Neutrophil (primary cell): ENCODE data around the gene SLC35C1.

Source experiments
- H3K27ac ChIP-seq: fragments of 200-600 bp; sonication (generic); 2 replicates; pipeline ENCODE4 v1.5.1; 2016; ENCODE audit warnings: mild to moderate bottlenecking, moderate library complexity
- H3K27me3 ChIP-seq: fragments of 200-600 bp; sonication (generic); 2 replicates; pipeline ENCODE4 v1.6.0; 2016; ENCODE audit warnings: mild to moderate bottlenecking
- H3K36me3 ChIP-seq: fragments of 200-600 bp; sonication (generic); 2 replicates; pipeline ENCODE4 v1.5.1; 2017
- H3K4me1 ChIP-seq, 2 experiments: fragments of 200-600 bp in 1 of 2; sonication (generic) in 1 of 2; 1 replicate in 1 of 2; 2 replicates in 1 of 2; pipeline versions ENCODE4 v1.5.1 to v1.6.1; 2013 to 2016; ENCODE audit warnings: low read depth in 1 of 2, low read length in 1 of 2, mild to moderate bottlenecking in 1 of 2, moderate library complexity in 1 of 2; ENCODE audit not compliant: control insufficient read depth in 1 of 2, insufficient read depth in 1 of 2
- H3K4me3 ChIP-seq, 2 experiments: fragments of 200-600 bp in 1 of 2; sonication (generic) in 1 of 2; 1 replicate in 1 of 2; 2 replicates in 1 of 2; pipeline ENCODE4 v1.5.1; 2013 to 2016; ENCODE audit warnings: low read depth in 1 of 2, low read length in 1 of 2, mild to moderate bottlenecking in 1 of 2, moderate library complexity in 1 of 2
- H3K9me3 ChIP-seq: fragments of 200-600 bp; sonication (generic); 2 replicates; pipeline ENCODE4 v1.5.1; 2016
- CTCF ChIP-seq: fragments of 200-600 bp; sonication (generic); IDR thresholded peaks from 2 replicates; pipeline ENCODE4 v1.5.1; 2016; ENCODE audit warnings: antibody characterized with exemption

Gene SLC35C1

GRCh38 chr11:45846174-45846675 lies 41.3 kb downstream of the SLC35C1 start:
- Histone ChIP-seq H3K4me1 (peaks cover 28 to 41% of the 10 kb centered on the region in 2 experiments), H3K36me3 (no peaks in the 10 kb centered on the region), H3K27me3 (peaks cover 34% of the 10 kb centered on the region), H3K4me3 (peak overlapping the region in 1 of 2 experiments; percentile 84), H3K9me3 (no peaks in the 10 kb centered on the region), H3K27ac (peak overlapping the region; percentile 76)
- TF ChIP-seq CTCF, result no peak

GRCh38 chr11:45846974-45847910 lies 42.3 kb downstream of the SLC35C1 start, which contains the start of gene CRY2:
Gene CRY2 (plus strand): TSS chr11:45847475. CDS start chr11:45847491, 16 bp downstream.
- no peaks in the 10 kb centered on the region for H3K9me3 ChIP-seq
- H3K36me3 ChIP-seq, result no peaks in the 10 kb centered on the region
- H3K27me3 ChIP-seq, result peaks cover 28% of the 10 kb centered on the region
- peaks cover 28 to 41% of the 10 kb centered on the region in 2 experiments for H3K4me1 ChIP-seq
- H3K27ac ChIP-seq, result peak within 1 kb of the TSS; percentile 76
- peak within 1 kb of the TSS; percentile 84 for H3K4me3 ChIP-seq
- peak; percentile 35 for TF ChIP-seq CTCF

GRCh38 chr11:45847911-45848316 lies 43.0 kb downstream of the SLC35C1 start:
- Histone ChIP-seq H3K4me1 (peaks cover 28 to 40% of the 10 kb centered on the region in 2 experiments), H3K27me3 (peaks cover 22% of the 10 kb centered on the region), H3K4me3 (peak overlapping the region; percentile 84), H3K36me3 (no peaks in the 10 kb centered on the region), H3K9me3 (no peaks in the 10 kb centered on the region), H3K27ac (peak overlapping the region; percentile 76)
- TF ChIP-seq CTCF, result no peak

GRCh38 chr11:45848654-45849081 lies 43.7 kb downstream of the SLC35C1 start:
- Histone ChIP-seq H3K27ac (no peak overlapping the region), H3K27me3 (peaks cover 15% of the 10 kb centered on the region), H3K36me3 (no peaks in the 10 kb centered on the region), H3K4me3 (no peak overlapping the region), H3K9me3 (no peaks in the 10 kb centered on the region), H3K4me1 (peaks cover 24 to 34% of the 10 kb centered on the region in 2 experiments)
- TF ChIP-seq CTCF, result no peak

- Histone ChIP-seq H3K27me3 (peaks cover 8% of the 10 kb centered on the region), H3K27ac (no peak overlapping the region), H3K9me3 (no peaks in the 10 kb centered on the region), H3K4me1 (peaks cover 24 to 34% of the 10 kb centered on the region in 2 experiments), H3K36me3 (peaks cover 4% of the 10 kb centered on the region), H3K4me3 (no peak overlapping the region)
- no peak for TF ChIP-seq CTCF
Observed at GRCh38 chr11:45850446-45850845, 45.5 kb downstream of the SLC35C1 start.
